Measurements from ENCODE around the gene SOAT1. TPM values are rescaled to one million over a fixed set of nuclear protein-coding genes. Genes with fewer than 3 reads are reported as not detected.
A peak's percentile ranks its signal among the peaks of the same experiment; 100 is the strongest.

Gene SOAT1
- total and polyA plus RNA-seq, 10 donors, result 5.5 to 47.6 (median 29.5) TPM

GRCh38 chr1:179311149-179311700 lies 17.6 kb downstream of the SOAT1 start:
- Histone ChIP-seq H3K4me1 (peaks cover 0 to 18% (median 2%) of the 10 kb centered on the region in 6 donors), H3K9me3 (no peaks in the 10 kb centered on the region), H3K36me3 (peaks cover 0 to 65% (median 16%) of the 10 kb centered on the region in 6 donors), H3K27me3 (replicated peaks in 1 of 7) (no peaks in the 10 kb centered on the region), H3K27ac (peak overlapping the region in 1 of 8 donors; percentile 4), H3K4me3 (no peak overlapping the region)
- intact Hi-C loops (cut with DNase I; ENCODE audit: low total_unique reads), result no loop called here
- TF ChIP-seq POLR2A (IDR thresholded peaks at IDR 0.05) (no peak), POLR2AphosphoS5 (IDR thresholded peaks at IDR 0.05) (no peak), CTCF (IDR thresholded peaks at IDR 0.05 in 8 of 11, conservative IDR thresholded peaks at IDR 0.05 in 3 of 11) (no peak)
- WGBS, 5 donors, result 88 to 95% (median 91%) methylated on average over 5 of the region's 5 CpGs
- DNase-seq, result no peak

- TF ChIP-seq POLR2A (IDR thresholded peaks at IDR 0.05), result no peak
- no peak for TF ChIP-seq CTCF (IDR thresholded peaks at IDR 0.05 in 8 of 11, conservative IDR thresholded peaks at IDR 0.05 in 3 of 11)
- TF ChIP-seq POLR2AphosphoS5 (IDR thresholded peaks at IDR 0.05), result no peak
- Histone ChIP-seq H3K4me3 (no peak overlapping the region), H3K4me1 (peaks cover 0 to 25% (median 0%) of the 10 kb centered on the region in 6 donors), H3K36me3 (peaks cover 0 to 52% (median 11%) of the 10 kb centered on the region in 6 donors), H3K27me3 (replicated peaks in 1 of 7) (no peaks in the 10 kb centered on the region), H3K27ac (no peak overlapping the region), H3K9me3 (no peaks in the 10 kb centered on the region)
- WGBS, 5 donors, result 94 to 96% (median 95%) methylated on average over 6 of the region's 6 CpGs
- DNase-seq, result no peak
- intact Hi-C loops (cut with DNase I; ENCODE audit: low total_unique reads), result no loop called here
Measured at GRCh38 chr1:179313004-179313403, 19.4 kb downstream of the SOAT1 start.

- no peaks in the 10 kb centered on the region for H3K9me3 ChIP-seq
- H3K36me3 ChIP-seq, result peaks cover 0 to 41% (median 6%) of the 10 kb centered on the region in 6 donors
- intact Hi-C loops (cut with DNase I; ENCODE audit: low total_unique reads), result no loop called here
- no peak overlapping the region for H3K4me3 ChIP-seq
- DNase-seq, result no peak
- TF ChIP-seq POLR2A (IDR thresholded peaks at IDR 0.05), result no peak
- TF ChIP-seq POLR2AphosphoS5 (IDR thresholded peaks at IDR 0.05), result no peak
- TF ChIP-seq CTCF (IDR thresholded peaks at IDR 0.05 in 8 of 11, conservative IDR thresholded peaks at IDR 0.05 in 3 of 11), result no peak
- peak overlapping the region in 1 of 8 donors; percentile 24 for H3K27ac ChIP-seq
- peaks cover 0 to 35% (median 0%) of the 10 kb centered on the region in 6 donors for H3K4me1 ChIP-seq
- WGBS, 5 donors, result 85 to 90% (median 87%) methylated on average over 3 of the region's 3 CpGs
- no peaks in the 10 kb centered on the region for H3K27me3 ChIP-seq (replicated peaks in 1 of 7)
Measured at GRCh38 chr1:179314928-179315327, 21.3 kb downstream of the SOAT1 start.

GRCh38 chr1:179318491-179318890 lies 24.9 kb downstream of the SOAT1 start:
- peaks cover 0 to 36% (median 5%) of the 10 kb centered on the region in 6 donors for H3K4me1 ChIP-seq
- DNase-seq, result no peak
- intact Hi-C loops (cut with DNase I; ENCODE audit: low total_unique reads), result no loop called here
- no peak for TF ChIP-seq CTCF (IDR thresholded peaks at IDR 0.05 in 8 of 11, conservative IDR thresholded peaks at IDR 0.05 in 3 of 11)
- TF ChIP-seq POLR2A (IDR thresholded peaks at IDR 0.05), result no peak
- TF ChIP-seq POLR2AphosphoS5 (IDR thresholded peaks at IDR 0.05), result no peak
- H3K9me3 ChIP-seq, result no peaks in the 10 kb centered on the region
- H3K4me3 ChIP-seq, result no peak overlapping the region
- H3K36me3 ChIP-seq, result peaks cover 0 to 38% (median 0%) of the 10 kb centered on the region in 6 donors
- H3K27me3 ChIP-seq (replicated peaks in 1 of 7), result no peaks in the 10 kb centered on the region
- no peak overlapping the region for H3K27ac ChIP-seq
- WGBS, 5 donors, result 59 to 72% (median 63%) methylated on average over 5 of the region's 5 CpGs
